Cardiac fibroblast (primary cell): ENCODE data around the gene BIK.

Source experiments
- DNase-seq, 2 donors: peaks; one replicate each; pipeline versions ENCODE4 v3.0.0 to v3.0.0-alpha.2; 2010; ENCODE audit warnings: low read depth in 2 of 2
- H3K4me3 ChIP-seq, 2 donors: replicated peaks in 1 of 2; 1 replicate in 1 of 2; 2 replicates in 1 of 2; pipeline ENCODE4 v1.5.1; 2011; ENCODE audit warnings: low read depth in 2 of 2, low read length in 2 of 2, mild to moderate bottlenecking in 2 of 2, moderate library complexity in 1 of 2
- TF ChIP-seq, protein P1 (sequence below): IDR thresholded peaks from one replicate; pipeline ENCODE4 v1.5.1; 2011; ENCODE audit warnings: low read depth, mild to moderate bottlenecking, low read length, inconsistent platforms

BIK gene

DNA sequence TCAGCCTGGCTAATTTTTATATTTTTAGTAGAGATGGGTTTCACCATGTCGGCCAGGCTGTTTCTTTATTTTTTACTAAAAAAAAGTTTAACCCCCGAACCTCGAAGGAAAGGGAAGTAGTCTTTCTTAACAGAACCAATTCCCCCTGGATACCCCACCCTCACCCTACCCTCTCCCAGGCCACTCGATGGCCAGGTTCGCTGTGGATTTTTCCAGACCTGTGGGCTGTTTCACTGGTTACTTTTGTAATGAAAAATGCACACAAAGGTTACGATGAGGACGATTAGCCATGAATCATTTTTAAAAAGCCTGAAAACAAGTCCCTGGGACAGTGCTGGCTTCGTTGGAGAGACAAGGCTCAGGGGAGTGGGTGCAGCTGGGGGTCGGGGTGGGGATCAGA, 43.3 kb downstream of the BIK start:
- TF ChIP-seq, protein P1, sequence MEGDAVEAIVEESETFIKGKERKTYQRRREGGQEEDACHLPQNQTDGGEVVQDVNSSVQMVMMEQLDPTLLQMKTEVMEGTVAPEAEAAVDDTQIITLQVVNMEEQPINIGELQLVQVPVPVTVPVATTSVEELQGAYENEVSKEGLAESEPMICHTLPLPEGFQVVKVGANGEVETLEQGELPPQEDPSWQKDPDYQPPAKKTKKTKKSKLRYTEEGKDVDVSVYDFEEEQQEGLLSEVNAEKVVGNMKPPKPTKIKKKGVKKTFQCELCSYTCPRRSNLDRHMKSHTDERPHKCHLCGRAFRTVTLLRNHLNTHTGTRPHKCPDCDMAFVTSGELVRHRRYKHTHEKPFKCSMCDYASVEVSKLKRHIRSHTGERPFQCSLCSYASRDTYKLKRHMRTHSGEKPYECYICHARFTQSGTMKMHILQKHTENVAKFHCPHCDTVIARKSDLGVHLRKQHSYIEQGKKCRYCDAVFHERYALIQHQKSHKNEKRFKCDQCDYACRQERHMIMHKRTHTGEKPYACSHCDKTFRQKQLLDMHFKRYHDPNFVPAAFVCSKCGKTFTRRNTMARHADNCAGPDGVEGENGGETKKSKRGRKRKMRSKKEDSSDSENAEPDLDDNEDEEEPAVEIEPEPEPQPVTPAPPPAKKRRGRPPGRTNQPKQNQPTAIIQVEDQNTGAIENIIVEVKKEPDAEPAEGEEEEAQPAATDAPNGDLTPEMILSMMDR, result no peak
- peak overlapping the region in 1 of 2 donors; percentile 33 for H3K4me3 ChIP-seq
- DNase-seq, result peak in 1 of 2 donors; percentile 35

DNA sequence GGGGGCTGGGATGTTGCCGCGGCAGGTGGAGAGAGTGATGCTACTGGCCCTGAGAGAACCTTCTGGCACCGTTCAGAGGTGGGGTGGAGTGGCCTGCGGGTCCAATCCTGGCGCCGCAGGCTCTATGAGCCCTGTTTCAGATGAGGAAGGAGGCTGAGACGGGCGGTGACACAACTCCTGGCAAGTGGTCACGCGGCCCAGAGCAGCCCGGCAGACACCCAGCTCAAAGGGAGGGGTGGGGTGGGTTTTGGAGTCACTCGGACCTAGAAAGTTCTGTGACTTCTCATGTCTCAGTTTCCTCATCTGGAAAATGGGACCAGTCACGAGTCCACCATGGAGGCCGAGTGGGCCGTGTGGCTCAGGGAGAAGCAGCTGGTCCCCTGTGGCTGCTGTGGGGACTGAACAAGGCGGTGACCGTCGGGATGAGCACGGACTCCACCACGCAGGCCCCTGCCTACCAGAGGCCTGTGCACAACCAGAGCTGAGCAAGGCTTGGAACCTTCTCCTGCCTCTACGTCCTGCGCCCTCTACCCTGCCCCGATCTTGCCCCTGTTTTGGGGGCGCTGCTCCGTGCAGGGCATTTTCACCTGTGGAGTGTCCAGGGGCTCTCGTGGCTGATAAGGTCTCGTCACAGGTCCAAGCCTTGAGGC, 44.5 kb downstream of the BIK start:
- no peak for DNase-seq
- TF ChIP-seq, protein P1, result no peak
- H3K4me3 ChIP-seq, result no peak overlapping the region

DNA sequence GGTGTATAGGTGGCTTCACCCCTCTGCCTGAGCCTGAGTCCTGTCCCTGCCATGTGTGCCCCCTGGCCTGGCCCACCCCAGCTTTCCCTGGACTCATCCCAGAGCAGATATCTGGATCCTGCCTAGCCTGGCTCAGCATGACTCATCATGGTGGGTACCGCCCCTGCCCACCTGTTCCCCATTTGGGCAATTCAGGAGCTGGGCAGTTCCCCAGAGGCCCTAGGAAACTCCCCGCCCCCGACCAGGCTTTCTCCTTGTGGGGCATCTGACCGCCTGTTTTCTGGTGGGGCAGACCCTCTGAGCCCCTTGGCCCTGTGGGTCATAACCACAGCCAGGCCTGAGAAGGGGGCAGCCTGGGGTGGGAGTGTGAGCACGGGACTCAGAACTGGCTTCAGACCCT, 45.2 kb downstream of the BIK start:
- H3K4me3 ChIP-seq, result no peak overlapping the region
- TF ChIP-seq, protein P1, result no peak
- DNase-seq, result no peak

DNA sequence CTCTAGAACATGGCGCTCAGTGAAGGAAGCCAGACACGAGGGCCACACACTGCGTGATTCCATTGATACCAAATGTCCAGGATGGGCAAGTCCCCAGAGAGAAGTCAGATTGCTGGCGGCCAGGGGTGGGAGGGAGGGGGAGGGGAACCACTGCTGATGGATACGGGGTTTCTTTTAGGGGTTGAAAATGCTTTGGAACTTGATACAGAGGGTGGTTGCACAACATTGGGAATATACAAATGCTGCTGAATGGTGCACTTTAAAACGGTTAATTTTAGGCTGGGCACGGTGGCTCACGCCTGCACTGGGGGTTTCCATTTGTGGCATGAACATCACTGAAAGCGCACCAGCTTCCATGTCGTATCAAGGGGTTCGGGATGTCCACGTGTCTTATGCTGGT, 45.9 kb downstream of the BIK start:
- no peak overlapping the region for H3K4me3 ChIP-seq
- no peak for DNase-seq
- TF ChIP-seq, protein P1, result no peak

DNA sequence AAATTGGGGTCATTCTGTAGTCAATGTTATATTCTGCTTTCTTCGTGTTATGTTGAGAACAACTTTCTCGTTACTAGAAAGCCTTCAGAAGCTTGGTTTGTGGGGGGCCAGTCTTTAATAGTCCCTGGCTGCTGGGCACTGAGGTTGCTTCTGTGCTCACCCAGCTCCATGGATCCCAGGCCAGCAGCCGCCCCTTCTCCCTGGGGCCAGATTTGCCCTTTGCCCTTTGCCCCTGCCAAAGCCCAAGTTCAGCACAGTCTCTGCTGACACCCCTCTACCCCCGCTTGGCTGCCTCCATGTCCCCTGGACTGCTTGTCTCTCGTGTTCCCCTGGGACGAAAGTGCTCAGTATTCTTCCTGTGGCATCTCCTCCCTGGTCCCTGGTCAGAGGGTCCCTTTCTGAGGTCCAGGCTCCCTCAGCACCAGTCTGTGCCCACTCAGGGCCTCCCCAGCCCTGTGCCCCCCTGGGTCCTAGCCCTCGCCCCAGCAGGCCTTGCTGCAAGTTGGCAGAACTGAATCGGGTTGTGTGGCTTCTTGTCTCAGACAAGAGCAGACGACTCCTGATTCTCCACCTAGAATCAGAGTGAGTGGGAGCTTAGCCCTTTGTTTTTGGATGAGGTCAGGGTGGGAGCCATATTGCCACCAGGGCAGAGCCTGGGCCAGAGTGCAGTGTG, 47.5 kb downstream of the BIK start:
- no peak overlapping the region for H3K4me3 ChIP-seq
- DNase-seq, result no peak
- TF ChIP-seq, protein P1, result no peak

DNA sequence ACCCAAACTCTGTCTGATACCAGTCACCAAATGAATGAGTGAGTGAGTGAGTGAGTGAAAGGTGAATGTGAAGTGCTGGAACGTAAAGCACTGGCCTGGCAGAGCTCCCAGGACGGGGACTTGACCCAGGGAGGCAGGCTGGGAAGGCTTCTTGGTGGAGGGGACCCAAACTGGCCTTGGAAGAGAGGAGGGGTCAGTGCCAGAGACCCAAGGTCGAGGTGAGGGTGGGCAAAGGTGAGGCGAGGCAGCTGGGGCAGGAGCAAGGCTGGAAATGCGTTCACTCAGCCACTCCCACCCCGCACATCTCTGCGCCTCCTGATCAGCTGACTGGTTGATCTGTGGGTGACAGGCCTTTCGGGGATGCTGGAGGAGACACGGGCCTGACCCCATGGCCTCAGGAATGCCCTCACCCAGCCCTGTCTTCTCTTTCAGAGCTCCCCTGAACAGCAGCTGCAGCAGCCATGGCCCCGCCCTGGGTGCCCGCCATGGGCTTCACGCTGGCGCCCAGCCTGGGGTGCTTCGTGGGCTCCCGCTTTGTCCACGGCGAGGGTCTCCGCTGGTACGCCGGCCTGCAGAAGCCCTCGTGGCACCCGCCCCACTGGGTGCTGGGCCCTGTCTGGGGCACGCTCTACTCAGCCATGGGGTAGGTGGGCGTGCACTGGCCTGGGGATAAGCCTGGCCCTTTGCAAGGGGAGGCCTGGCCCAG, 48.4 kb downstream of the BIK start:
- TF ChIP-seq, protein P1, result no peak
- no peak for DNase-seq
- H3K4me3 ChIP-seq, result no peak overlapping the region
